ENCODE results near the gene VAV1.

The VAV1 gene

GRCh38 chr19:6890401-6890913, 117.9 kb downstream of the VAV1 start:
- no peak for DNase-seq (ENCODE audit: low read depth in 1 of 2, low spot score in 1 of 2)

GRCh38 chr19:6890938-6891337, 118.4 kb downstream of the VAV1 start:
- DNase-seq (ENCODE audit: low read depth in 1 of 2, low spot score in 1 of 2), result peak; percentile 10 to 21

- no peak for DNase-seq (ENCODE audit: low read depth in 1 of 2, low spot score in 1 of 2)
Measured at GRCh38 chr19:6891761-6892385, 119.4 kb downstream of the VAV1 start.

- no peak for DNase-seq (ENCODE audit: low read depth in 1 of 2, low spot score in 1 of 2)
Measured at GRCh38 chr19:6894313-6894712, 121.8 kb downstream of the VAV1 start.

GRCh38 chr19:6903446-6903845, 130.9 kb downstream of the VAV1 start:
- no peak for DNase-seq (ENCODE audit: low read depth in 1 of 2, low spot score in 1 of 2)

GRCh38 chr19:6906559-6907060, 134.1 kb downstream of the VAV1 start:
- DNase-seq (ENCODE audit: low read depth in 1 of 2, low spot score in 1 of 2), result no peak
